Body of pancreas (tissue), 4 donors: ENCODE data around the gene COG8. TPM values are rescaled to one million over a fixed set of nuclear protein-coding genes. Genes with fewer than 3 reads are reported as not detected.

Experiments used
- ATAC-seq: fragments of 150-250 bp; one replicate; pipeline ENCODE4 v1.9.1; 2016
- DNase-seq, 4 donors: peaks; one replicate each; pipeline ENCODE4 v3.0.0-alpha.2; 2019
- H3K27ac ChIP-seq, 4 donors: fragments of 200-600 bp; sonication (generic); 1 replicate in 3 of 4; 2 replicates in 1 of 4; pipeline versions ENCODE4 v1.5.1 to v1.6.1; 2016 to 2019; ENCODE audit warnings: mild to moderate bottlenecking in 1 of 4, mixed read lengths in 1 of 4, moderate library complexity in 1 of 4
- H3K27me3 ChIP-seq, 2 donors: fragments of 200-600 bp; sonication (generic); one replicate each; pipeline ENCODE4 v1.6.0; 2016; ENCODE audit warnings: mild to moderate bottlenecking in 1 of 2
- H3K36me3 ChIP-seq, 2 donors: fragments of 200-600 bp; sonication (generic); replicated peaks in 1 of 2; 2 replicates each; pipeline ENCODE4 v1.5.1; 2016; ENCODE audit warnings: low read depth in 2 of 2; ENCODE audit not compliant: insufficient read depth in 1 of 2
- H3K4me1 ChIP-seq: fragments of 200-600 bp; sonication (generic); one replicate; pipeline ENCODE4 v1.6.0; 2016
- H3K4me3 ChIP-seq, 2 donors: fragments of 200-600 bp; sonication (generic); 1 replicate in 1 of 2; 2 replicates in 1 of 2; pipeline ENCODE4 v1.5.1; 2016 to 2019
- H3K9me3 ChIP-seq, 3 donors: fragments of 200-600 bp; sonication (generic); 1 replicate in 2 of 3; 2 replicates in 1 of 3; pipeline ENCODE4 v1.5.1; 2016
- CTCF ChIP-seq, 7 experiments: fragments of 450-650 bp in 4 of 7; fragments of 200-600 bp in 3 of 7; sonication (generic) in 3 of 7; IDR thresholded peaks; one replicate each; pipeline ENCODE4 v1.5.1; 2016 to 2019; ENCODE audit warnings: antibody characterized with exemption in 7 of 7
- POLR2A ChIP-seq, 3 donors: fragments of 450-650 bp; IDR thresholded peaks; one replicate each; pipeline ENCODE4 v1.6.1; 2016; ENCODE audit warnings: antibody characterized with exemption in 3 of 3, mild to moderate bottlenecking in 2 of 3
- WGBS, 2 donors: methylation state at CpG; one replicate each; pipeline ENCODE4 v1.1.5; 2017; 5-methylcytosine and 5-hydroxymethylcytosine counted together
- intact Hi-C: fragments of 100-400 bp; cut with DNase I; formaldehyde crosslinking; loops from one replicate; pipeline ENCODE4 v1.15.1; 2023
- total RNA-seq, 2 donors: library from RNA; depleted of rRNA; stranded (reverse); fragments of >200 nt; gene quantifications; one replicate each; pipeline ENCODE4 v1.1.0, GENCODE V29; 2016

The COG8 gene
- total RNA-seq, 2 donors from 2014 or later = 39.4 to 46.8 TPM

GRCh38 chr16:69318911-69319289, 20.5 kb downstream of the COG8 start:
- Histone ChIP-seq H3K4me3 (no peak overlapping the region), H3K4me1 (peaks cover 42% of the 10 kb centered on the region), H3K9me3 (no peaks in the 10 kb centered on the region), H3K36me3 (peaks cover 22 to 38% of the 10 kb centered on the region in 2 donors), H3K27ac (peak overlapping the region in 3 of 4 donors; percentile 46 to 88 (median 58)), H3K27me3 (no peaks in the 10 kb centered on the region)
- TF ChIP-seq CTCF (IDR thresholded peaks at IDR 0.05) (no peak), POLR2A (IDR thresholded peaks at IDR 0.05) (no peak)
- ATAC-seq (no peak), DNase-seq (no peak)
- WGBS, 2 donors = 78 to 94% methylated on average over 2 to 7 of the region's 10 CpGs
- intact Hi-C loops = no loop called here

- DNase-seq (peak; percentile 67 to 90 (median 84)), ATAC-seq (peak; percentile 64)
- TF ChIP-seq CTCF (IDR thresholded peaks at IDR 0.05) (no peak), POLR2A (IDR thresholded peaks at IDR 0.05) (peak; percentile 6 to 21 (median 14))
- H3K4me1 ChIP-seq = peaks cover 46% of the 10 kb centered on the region
- no peaks in the 10 kb centered on the region for H3K9me3 ChIP-seq
- peak overlapping the region; percentile 46 to 88 (median 56) for H3K27ac ChIP-seq
- peaks cover 22 to 36% of the 10 kb centered on the region in 2 donors for H3K36me3 ChIP-seq
- H3K27me3 ChIP-seq = no peaks in the 10 kb centered on the region
- intact Hi-C loops = no loop called here
- WGBS, 2 donors = 79 to 85% methylated on average over 28 to 29 of the region's 30 CpGs
- H3K4me3 ChIP-seq = no peak overlapping the region
Measured at GRCh38 chr16:69318177-69318910, 21.0 kb downstream of the COG8 start.

- Histone ChIP-seq H3K4me3 (no peak overlapping the region), H3K36me3 (peaks cover 22 to 27% of the 10 kb centered on the region in 2 donors), H3K4me1 (peaks cover 58% of the 10 kb centered on the region), H3K27ac (peak overlapping the region; percentile 74 to 91 (median 84)), H3K27me3 (no peaks in the 10 kb centered on the region), H3K9me3 (no peaks in the 10 kb centered on the region)
- intact Hi-C loops = no loop called here
- TF ChIP-seq CTCF (IDR thresholded peaks at IDR 0.05) (no peak), POLR2A (IDR thresholded peaks at IDR 0.05) (peak in 1 of 3 donors; percentile 15)
- peak; percentile 79 to 93 (median 91) for DNase-seq
- 50 to 59% methylated on average over 5 to 17 of the region's 17 CpGs for WGBS, 2 donors
- peak; percentile 84 for ATAC-seq
Measured at GRCh38 chr16:69316595-69317034, 22.7 kb downstream of the COG8 start.

GRCh38 chr16:69315486-69316311, 23.7 kb downstream of the COG8 start:
- Histone ChIP-seq H3K36me3 (peaks cover 15 to 18% of the 10 kb centered on the region in 2 donors), H3K4me1 (peaks cover 58% of the 10 kb centered on the region), H3K27ac (peak overlapping the region; percentile 74 to 91 (median 84)), H3K4me3 (no peak overlapping the region), H3K27me3 (no peaks in the 10 kb centered on the region), H3K9me3 (no peaks in the 10 kb centered on the region)
- WGBS, 2 donors = 65 to 69% methylated on average over 24 to 30 of the region's 30 CpGs
- DNase-seq (peak in 3 of 4 donors; percentile 44 to 68 (median 62)), ATAC-seq (no peak)
- intact Hi-C loops = no loop called here
- TF ChIP-seq CTCF (IDR thresholded peaks at IDR 0.05) (no peak), POLR2A (IDR thresholded peaks at IDR 0.05) (peak in 1 of 3 donors; percentile 20)
